ENCODE measurements around the gene MAPK1. TPM values are rescaled to one million over a fixed set of nuclear protein-coding genes. Genes with fewer than 3 reads are reported as not detected.
A peak's percentile ranks its signal among the peaks of the same experiment; 100 is the strongest.

The MAPK1 gene
- total RNA-seq, 1 experiment from 2014 or later: 53.6 TPM

DNA sequence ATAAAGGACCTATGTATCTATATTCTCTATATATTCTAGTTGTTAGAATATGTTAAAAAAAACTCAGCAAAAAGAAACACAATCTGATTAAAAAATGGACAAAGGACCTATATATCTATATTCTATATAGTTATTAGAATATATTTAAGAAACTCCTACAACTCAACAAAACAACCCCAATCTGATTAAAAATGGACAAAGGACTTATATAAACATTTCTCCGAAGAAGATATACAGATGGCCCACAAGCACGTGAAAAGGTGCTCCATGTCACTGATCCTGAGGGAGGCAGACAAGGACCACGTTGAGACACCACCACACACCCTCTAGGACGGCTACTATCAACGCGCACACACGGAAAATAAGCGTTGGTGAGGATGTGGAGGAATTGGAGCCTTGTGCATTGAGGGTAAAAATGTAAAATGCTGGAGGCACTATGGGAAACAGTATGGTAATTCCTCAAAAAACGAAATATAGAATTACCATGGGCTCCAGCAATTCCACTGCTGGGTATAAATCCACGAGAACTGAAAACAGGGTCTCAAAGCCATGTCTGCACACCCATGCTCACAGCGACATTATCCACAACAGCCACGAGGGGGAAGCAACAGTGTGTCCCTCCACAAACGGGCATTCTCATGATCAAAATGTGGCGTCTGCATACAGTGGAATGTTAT is 154.6 kb downstream of the MAPK1 start:
- peaks cover 2% of the 10 kb centered on the region; the same call in 1 of the 2 replicates for H3K4me1 ChIP-seq (ENCODE audit: low read length)
- no peak overlapping the region for H3K4me2 ChIP-seq (ENCODE audit: low read depth, low read length, poor library complexity, severe bottlenecking)
- H3K9me2 ChIP-seq (replicated peaks; ENCODE audit: insufficient read depth, low read length): no peaks in the 10 kb centered on the region
- no peaks in the 10 kb centered on the region for H3K9me3 ChIP-seq (ENCODE audit: low read length)
- no peaks in the 10 kb centered on the region for H3K79me2 ChIP-seq (ENCODE audit: low read length)
- H2AFZ ChIP-seq (ENCODE audit: low read length): no peak overlapping the region
- H3K27ac ChIP-seq (ENCODE audit: low read length): no peak overlapping the region
- no peaks in the 10 kb centered on the region for H4K20me1 ChIP-seq (ENCODE audit: insufficient read depth, low read depth, low read length)
- DNase-seq: peak; percentile 81
- H3K4me3 ChIP-seq (ENCODE audit: low read length): no peak overlapping the region
- H3K36me3 ChIP-seq (ENCODE audit: insufficient read depth, low read length): no peaks in the 10 kb centered on the region
- no peaks in the 10 kb centered on the region for H3K27me3 ChIP-seq (ENCODE audit: low read length)
- H3K9ac ChIP-seq (ENCODE audit: low read length): no peak overlapping the region

DNA sequence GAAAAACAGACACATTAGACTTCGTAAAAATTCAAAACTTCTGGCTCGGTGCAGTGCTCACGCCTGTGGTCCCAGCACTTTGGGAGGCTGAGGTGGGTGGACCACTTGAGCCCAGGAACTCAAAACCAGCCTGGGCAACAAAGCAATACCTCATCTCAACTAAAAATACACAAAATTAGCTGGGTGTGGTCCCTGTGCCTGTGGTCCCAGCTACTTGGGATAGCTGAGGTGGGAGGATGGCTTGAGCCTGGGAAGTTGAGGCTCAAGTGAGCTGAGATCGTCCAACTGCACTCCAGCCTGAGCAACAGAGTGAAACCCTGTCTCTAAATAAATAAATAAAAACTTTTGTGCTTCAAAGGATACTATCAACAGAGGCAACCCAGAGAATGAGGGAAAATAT is 155.6 kb downstream of the MAPK1 start:
- no peak overlapping the region for H2AFZ ChIP-seq (ENCODE audit: low read length)
- no peaks in the 10 kb centered on the region for H3K9me3 ChIP-seq (ENCODE audit: low read length)
- H3K4me2 ChIP-seq (ENCODE audit: low read depth, low read length, poor library complexity, severe bottlenecking): no peak overlapping the region
- no peaks in the 10 kb centered on the region for H3K9me2 ChIP-seq (replicated peaks; ENCODE audit: insufficient read depth, low read length)
- H4K20me1 ChIP-seq (ENCODE audit: insufficient read depth, low read depth, low read length): no peaks in the 10 kb centered on the region
- H3K4me1 ChIP-seq (ENCODE audit: low read length): peaks cover 6% of the 10 kb centered on the region; the same call in 1 of the 2 replicates
- H3K79me2 ChIP-seq (ENCODE audit: low read length): no peaks in the 10 kb centered on the region
- no peaks in the 10 kb centered on the region for H3K27me3 ChIP-seq (ENCODE audit: low read length)
- no peak overlapping the region for H3K4me3 ChIP-seq (ENCODE audit: low read length)
- no peaks in the 10 kb centered on the region for H3K36me3 ChIP-seq (ENCODE audit: insufficient read depth, low read length)
- no peak for DNase-seq
- H3K27ac ChIP-seq (ENCODE audit: low read length): no peak overlapping the region
- no peak overlapping the region for H3K9ac ChIP-seq (ENCODE audit: low read length)

DNA sequence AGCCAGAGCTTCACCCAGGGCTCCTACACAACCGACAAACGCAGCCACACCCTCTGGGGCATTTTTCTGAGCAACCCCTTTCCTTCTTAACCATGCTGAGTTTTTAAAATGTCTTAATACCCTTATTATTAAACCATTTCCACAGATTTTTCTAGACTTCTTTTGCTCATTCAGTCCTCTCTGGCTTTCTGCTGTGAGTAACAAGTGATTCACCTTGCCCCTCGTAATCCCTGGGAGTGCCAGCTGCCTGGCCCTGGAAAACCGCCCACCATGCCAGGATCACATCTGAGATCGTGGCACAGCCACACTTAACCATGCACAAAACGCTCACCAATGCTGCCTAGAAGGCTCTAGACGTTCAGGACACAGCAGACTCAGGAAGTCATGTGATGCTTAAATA is 157.3 kb downstream of the MAPK1 start:
- no peak overlapping the region for H2AFZ ChIP-seq (ENCODE audit: low read length)
- H3K27me3 ChIP-seq (ENCODE audit: low read length): no peaks in the 10 kb centered on the region
- H3K4me2 ChIP-seq (ENCODE audit: low read depth, low read length, poor library complexity, severe bottlenecking): no peak overlapping the region
- H3K4me3 ChIP-seq (ENCODE audit: low read length): no peak overlapping the region
- H3K9ac ChIP-seq (ENCODE audit: low read length): no peak overlapping the region
- DNase-seq: no peak
- no peaks in the 10 kb centered on the region for H3K9me2 ChIP-seq (replicated peaks; ENCODE audit: insufficient read depth, low read length)
- H3K79me2 ChIP-seq (ENCODE audit: low read length): no peaks in the 10 kb centered on the region
- no peaks in the 10 kb centered on the region for H4K20me1 ChIP-seq (ENCODE audit: insufficient read depth, low read depth, low read length)
- no peaks in the 10 kb centered on the region for H3K36me3 ChIP-seq (ENCODE audit: insufficient read depth, low read length)
- peaks cover 6% of the 10 kb centered on the region; the same call in 1 of the 2 replicates for H3K4me1 ChIP-seq (ENCODE audit: low read length)
- no peaks in the 10 kb centered on the region for H3K9me3 ChIP-seq (ENCODE audit: low read length)
- H3K27ac ChIP-seq (ENCODE audit: low read length): no peak overlapping the region

DNA sequence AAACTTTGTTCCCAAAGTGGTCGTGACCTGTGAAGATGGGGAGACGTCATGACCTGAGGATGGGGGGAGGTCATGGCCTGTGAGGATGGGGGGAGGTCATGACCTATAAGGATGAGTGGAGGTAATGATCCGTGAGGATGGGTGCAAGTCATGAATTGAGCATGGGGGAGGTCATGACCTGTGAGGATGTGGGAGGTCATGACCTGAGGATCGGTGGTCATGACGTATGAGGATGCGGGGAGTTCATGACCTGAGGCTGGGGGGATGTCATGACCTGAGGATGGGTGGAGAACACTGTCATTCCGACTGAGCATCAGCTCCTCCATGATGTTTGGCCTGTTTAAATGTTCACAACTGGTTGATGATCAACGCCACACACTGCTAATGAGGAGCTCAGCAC is 157.8 kb downstream of the MAPK1 start:
- Histone ChIP-seq H3K9ac (ENCODE audit: low read length) (no peak overlapping the region), H3K4me3 (ENCODE audit: low read length) (no peak overlapping the region), H3K9me2 (replicated peaks; ENCODE audit: insufficient read depth, low read length) (no peaks in the 10 kb centered on the region), H3K4me1 (ENCODE audit: low read length) (peaks cover 6% of the 10 kb centered on the region; the same call in 1 of the 2 replicates), H3K36me3 (ENCODE audit: insufficient read depth, low read length) (no peaks in the 10 kb centered on the region), H3K4me2 (ENCODE audit: low read depth, low read length, poor library complexity, severe bottlenecking) (no peak overlapping the region), H4K20me1 (ENCODE audit: insufficient read depth, low read depth, low read length) (no peaks in the 10 kb centered on the region), H3K27me3 (ENCODE audit: low read length) (no peaks in the 10 kb centered on the region), H2AFZ (ENCODE audit: low read length) (no peak overlapping the region), H3K27ac (ENCODE audit: low read length) (no peak overlapping the region), H3K9me3 (ENCODE audit: low read length) (no peaks in the 10 kb centered on the region), H3K79me2 (ENCODE audit: low read length) (no peaks in the 10 kb centered on the region)
- no peak for DNase-seq

DNA sequence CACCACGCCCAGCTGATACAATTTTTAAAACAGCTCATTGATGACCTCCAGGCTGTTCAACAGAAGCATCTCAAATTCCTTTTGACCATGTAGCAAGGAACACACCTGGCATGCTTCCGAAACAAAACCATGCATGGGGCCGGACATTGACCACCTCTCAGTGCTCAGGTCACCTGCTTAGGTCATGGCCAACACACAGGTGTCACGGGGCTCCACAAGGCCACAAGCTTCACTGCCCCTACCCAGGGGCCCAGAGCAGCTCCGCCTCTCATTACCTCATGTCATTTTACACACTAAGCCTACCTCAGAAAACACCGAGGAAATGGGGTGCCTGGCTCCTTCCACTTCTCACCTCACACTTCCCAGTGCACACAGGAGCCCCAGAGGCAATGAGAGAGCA is 158.5 kb downstream of the MAPK1 start:
- H3K79me2 ChIP-seq (ENCODE audit: low read length): no peaks in the 10 kb centered on the region

GRCh38 chr22:21707677-21708076 is 159.8 kb downstream of the MAPK1 start:
- no peak overlapping the region for H3K4me3 ChIP-seq (ENCODE audit: low read length)
- H3K9me3 ChIP-seq (ENCODE audit: low read length): no peaks in the 10 kb centered on the region
- no peaks in the 10 kb centered on the region for H3K27me3 ChIP-seq (ENCODE audit: low read length)
- H2AFZ ChIP-seq (ENCODE audit: low read length): no peak overlapping the region
- no peaks in the 10 kb centered on the region for H4K20me1 ChIP-seq (ENCODE audit: insufficient read depth, low read depth, low read length)
- H3K27ac ChIP-seq (ENCODE audit: low read length): no peak overlapping the region
- H3K4me1 ChIP-seq (ENCODE audit: low read length): peaks cover 6% of the 10 kb centered on the region; the same call in 1 of the 2 replicates
- H3K9ac ChIP-seq (ENCODE audit: low read length): no peak overlapping the region
- no peak overlapping the region for H3K4me2 ChIP-seq (ENCODE audit: low read depth, low read length, poor library complexity, severe bottlenecking)
- no peak for DNase-seq
- H3K36me3 ChIP-seq (ENCODE audit: insufficient read depth, low read length): no peaks in the 10 kb centered on the region
- H3K9me2 ChIP-seq (replicated peaks; ENCODE audit: insufficient read depth, low read length): no peaks in the 10 kb centered on the region
- H3K79me2 ChIP-seq (ENCODE audit: low read length): no peaks in the 10 kb centered on the region

More for the DNA sequence above, 158.5 kb downstream of the MAPK1 start:
- Histone ChIP-seq H4K20me1 (ENCODE audit: insufficient read depth, low read depth, low read length) (no peaks in the 10 kb centered on the region), H3K27me3 (ENCODE audit: low read length) (no peaks in the 10 kb centered on the region), H3K4me1 (ENCODE audit: low read length) (peaks cover 6% of the 10 kb centered on the region; the same call in 1 of the 2 replicates), H3K4me2 (ENCODE audit: low read depth, low read length, poor library complexity, severe bottlenecking) (no peak overlapping the region), H3K9me3 (ENCODE audit: low read length) (no peaks in the 10 kb centered on the region), H3K27ac (ENCODE audit: low read length) (no peak overlapping the region), H3K36me3 (ENCODE audit: insufficient read depth, low read length) (no peaks in the 10 kb centered on the region), H3K9me2 (replicated peaks; ENCODE audit: insufficient read depth, low read length) (no peaks in the 10 kb centered on the region), H3K9ac (ENCODE audit: low read length) (no peak overlapping the region), H2AFZ (ENCODE audit: low read length) (no peak overlapping the region), H3K4me3 (ENCODE audit: low read length) (no peak overlapping the region)
- DNase-seq: no peak

Small RNA genes within 50 kb of the gene (small RNA-seq; reads per million reads assigned to genes)
- gene RN7SL280P (not detected), gene RNA5SP493 (not detected)

Other genes with a start within 250 kb of the MAPK1 start
- 59.1 and 109 TPM in 2 replicates for gene YDJC, start 237.6 kb downstream of the MAPK1 start, total RNA-seq (2014; rRNA removed; shearing (Covaris generic); ENCODE audit: low replicate concordance)
- gene CCDC116, start 234.9 kb downstream of the MAPK1 start, total RNA-seq (2014; rRNA removed; shearing (Covaris generic); ENCODE audit: low replicate concordance): 0.11 and 1.3 TPM in 2 replicates
- gene SDF2L1, start 225.3 kb downstream of the MAPK1 start, total RNA-seq (2014; rRNA removed; shearing (Covaris generic); ENCODE audit: low replicate concordance): 19.0 and 72.9 TPM in 2 replicates
- gene PPIL2, start 201.6 kb downstream of the MAPK1 start, total RNA-seq (2014; rRNA removed; shearing (Covaris generic); ENCODE audit: low replicate concordance): 32.8 and 39.6 TPM in 2 replicates
- 1.6 and 1.8 TPM in 2 replicates for gene YPEL1, start 131.9 kb downstream of the MAPK1 start, total RNA-seq (2014; rRNA removed; shearing (Covaris generic); ENCODE audit: low replicate concordance)
- 21.1 and 47.8 TPM in 2 replicates for gene PPM1F, start 85.2 kb upstream of the MAPK1 start, total RNA-seq (2014; rRNA removed; shearing (Covaris generic); ENCODE audit: low replicate concordance)
- gene TOP3B, start 115.1 kb upstream of the MAPK1 start, total RNA-seq (2014; rRNA removed; shearing (Covaris generic); ENCODE audit: low replicate concordance): 38.1 and 72.9 TPM in 2 replicates